GM21526 (cell line): ENCODE data around the gene DIPK2B.
A peak's percentile ranks its signal among the peaks of the same experiment; 100 is the strongest.

Source experiments
- ATAC-seq: cut with Tn5 transposase; IDR thresholded peaks from one replicate; pipeline ENCODE4 v1.9.1; 2021; ENCODE audit warnings: moderate library complexity; ENCODE audit not compliant: unreplicated experiment, low FRiP score

DIPK2B gene

GRCh38 chrX:45200741-45201234, at the start of gene DIPK2B:
TSS of gene DIPK2B (minus strand) at chrX:45200876. CDS start at chrX:45200826, 50 bp downstream.
- ATAC-seq: no peak

- ATAC-seq: no peak
Measured at GRCh38 chrX:45240301-45240700, 39.6 kb upstream of the DIPK2B start.

GRCh38 chrX:45238489-45238888, 37.8 kb upstream of the DIPK2B start:
- no peak for ATAC-seq

- no peak for ATAC-seq
Measured at GRCh38 chrX:45233531-45233930, 32.9 kb upstream of the DIPK2B start.

- ATAC-seq: no peak
Measured at GRCh38 chrX:45232139-45232538, 31.5 kb upstream of the DIPK2B start.

GRCh38 chrX:45230410-45230809, 29.7 kb upstream of the DIPK2B start:
- ATAC-seq: no peak

GRCh38 chrX:45229348-45229747, 28.7 kb upstream of the DIPK2B start:
- no peak for ATAC-seq

- no peak for ATAC-seq
Measured at GRCh38 chrX:45228126-45228525, 27.4 kb upstream of the DIPK2B start.

- no peak for ATAC-seq
Measured at GRCh38 chrX:45208121-45208856, 7.6 kb upstream of the DIPK2B start.

GRCh38 chrX:45202171-45202570, 1.5 kb upstream of the DIPK2B start:
- no peak for ATAC-seq

GRCh38 chrX:45198706-45199105, 2.0 kb downstream of the DIPK2B start:
- no peak for ATAC-seq

GRCh38 chrX:45198301-45198700, 2.4 kb downstream of the DIPK2B start:
- ATAC-seq: no peak

GRCh38 chrX:45196701-45197100, 4.0 kb downstream of the DIPK2B start:
- ATAC-seq: no peak

GRCh38 chrX:45191820-45192409, 8.8 kb downstream of the DIPK2B start:
- ATAC-seq: no peak

GRCh38 chrX:45191383-45191782, 9.3 kb downstream of the DIPK2B start:
- no peak for ATAC-seq

GRCh38 chrX:45187731-45188130, 12.9 kb downstream of the DIPK2B start:
- no peak for ATAC-seq

GRCh38 chrX:45186643-45187026, 14.0 kb downstream of the DIPK2B start:
- ATAC-seq: peak; percentile 15

GRCh38 chrX:45184211-45184610, 16.5 kb downstream of the DIPK2B start:
- no peak for ATAC-seq

- no peak for ATAC-seq
Measured at GRCh38 chrX:45172890-45173289, 27.8 kb downstream of the DIPK2B start.

GRCh38 chrX:45166781-45167180, 33.9 kb downstream of the DIPK2B start:
- no peak for ATAC-seq

GRCh38 chrX:45165726-45166125, 35.0 kb downstream of the DIPK2B start:
- ATAC-seq: no peak

GRCh38 chrX:45164995-45165394, 35.7 kb downstream of the DIPK2B start:
- ATAC-seq: no peak
